Endothelial cell (in vitro differentiated cells): ENCODE measurements around the gene IGFBP5. TPM values are rescaled to one million over a fixed set of nuclear protein-coding genes. Genes with fewer than 3 reads are reported as not detected.

Experiments used
- DNase-seq: peaks from one replicate; pipeline ENCODE4 v3.0.0; 2021; ENCODE audit warnings: low spot score
- H3K27ac Mint-ChIP-seq: one replicate; pipeline ENCODE4 v1.8.0; 2021; ENCODE audit warnings: mixed read lengths, inconsistent platforms; ENCODE audit not compliant: unreplicated experiment
- H3K27me3 Mint-ChIP-seq: one replicate; pipeline ENCODE4 v1.8.0; 2021; ENCODE audit warnings: mild to moderate bottlenecking, moderate library complexity, mixed read lengths, inconsistent platforms; ENCODE audit not compliant: unreplicated experiment
- H3K36me3 Mint-ChIP-seq: one replicate; pipeline ENCODE4 v1.8.0; 2021; ENCODE audit warnings: mild to moderate bottlenecking, low read depth, mixed read lengths, inconsistent platforms; ENCODE audit not compliant: unreplicated experiment
- H3K4me1 Mint-ChIP-seq: one replicate; pipeline ENCODE4 v1.8.0; 2021; ENCODE audit warnings: mild to moderate bottlenecking, mixed read lengths, inconsistent platforms; ENCODE audit not compliant: unreplicated experiment
- H3K4me3 Mint-ChIP-seq: one replicate; pipeline ENCODE4 v1.8.0; 2021; ENCODE audit warnings: mild to moderate bottlenecking, mixed read lengths, inconsistent platforms; ENCODE audit not compliant: unreplicated experiment
- H3K9me3 Mint-ChIP-seq: one replicate; pipeline ENCODE4 v1.8.0; 2021; ENCODE audit warnings: mixed read lengths, inconsistent platforms; ENCODE audit not compliant: unreplicated experiment
- total RNA-seq: library from RNA; stranded (reverse); fragmentation: NEBNext Ultra II Directional; extraction: Animal tissue kit (Norgen Biotek cat#: 25700); gene quantifications from one replicate; pipeline ENCODE4 v1.2.1, GENCODE V29; 2021; ENCODE audit not compliant: unreplicated experiment
- TF ChIP-seq, protein P1 (sequence below): fragments of 200-600 bp; sonication (generic); IDR thresholded peaks from one replicate; pipeline ENCODE4 v1.5.0; 2021; ENCODE audit warnings: antibody characterized with exemption; ENCODE audit not compliant: unreplicated experiment

The IGFBP5 gene
- total RNA-seq, 1 donor from 2014 or later: 7.2 TPM

DNA sequence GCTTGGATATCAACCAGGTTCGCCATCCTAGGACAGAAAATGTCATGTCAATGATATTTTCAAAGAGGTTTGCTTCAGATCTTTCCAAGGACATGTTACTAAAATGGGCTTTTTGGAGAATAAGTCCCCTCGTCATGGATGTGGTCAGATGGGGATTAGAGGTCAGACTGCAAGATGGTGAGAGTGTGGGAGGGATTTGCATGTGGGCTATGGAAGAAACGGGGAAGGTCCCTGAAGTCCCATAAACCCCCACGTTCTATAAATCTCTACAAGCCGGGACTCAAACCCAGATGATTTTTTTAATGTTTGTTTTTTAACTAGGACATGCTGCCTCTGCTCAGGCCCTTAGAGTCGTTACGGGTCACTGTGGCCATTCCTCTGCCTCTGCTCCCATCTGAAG is 37.7 kb upstream of the IGFBP5 start:
- Mint-ChIP-seq H3K9me3 (no peaks in the 10 kb centered on the region), H3K36me3 (no peaks in the 10 kb centered on the region), H3K4me3 (no peak overlapping the region), H3K27me3 (peaks cover 3% of the 10 kb centered on the region), H3K27ac (no peak overlapping the region), H3K4me1 (no peaks in the 10 kb centered on the region)
- DNase-seq: no peak
- TF ChIP-seq, protein P1, sequence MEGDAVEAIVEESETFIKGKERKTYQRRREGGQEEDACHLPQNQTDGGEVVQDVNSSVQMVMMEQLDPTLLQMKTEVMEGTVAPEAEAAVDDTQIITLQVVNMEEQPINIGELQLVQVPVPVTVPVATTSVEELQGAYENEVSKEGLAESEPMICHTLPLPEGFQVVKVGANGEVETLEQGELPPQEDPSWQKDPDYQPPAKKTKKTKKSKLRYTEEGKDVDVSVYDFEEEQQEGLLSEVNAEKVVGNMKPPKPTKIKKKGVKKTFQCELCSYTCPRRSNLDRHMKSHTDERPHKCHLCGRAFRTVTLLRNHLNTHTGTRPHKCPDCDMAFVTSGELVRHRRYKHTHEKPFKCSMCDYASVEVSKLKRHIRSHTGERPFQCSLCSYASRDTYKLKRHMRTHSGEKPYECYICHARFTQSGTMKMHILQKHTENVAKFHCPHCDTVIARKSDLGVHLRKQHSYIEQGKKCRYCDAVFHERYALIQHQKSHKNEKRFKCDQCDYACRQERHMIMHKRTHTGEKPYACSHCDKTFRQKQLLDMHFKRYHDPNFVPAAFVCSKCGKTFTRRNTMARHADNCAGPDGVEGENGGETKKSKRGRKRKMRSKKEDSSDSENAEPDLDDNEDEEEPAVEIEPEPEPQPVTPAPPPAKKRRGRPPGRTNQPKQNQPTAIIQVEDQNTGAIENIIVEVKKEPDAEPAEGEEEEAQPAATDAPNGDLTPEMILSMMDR: no peak

DNA sequence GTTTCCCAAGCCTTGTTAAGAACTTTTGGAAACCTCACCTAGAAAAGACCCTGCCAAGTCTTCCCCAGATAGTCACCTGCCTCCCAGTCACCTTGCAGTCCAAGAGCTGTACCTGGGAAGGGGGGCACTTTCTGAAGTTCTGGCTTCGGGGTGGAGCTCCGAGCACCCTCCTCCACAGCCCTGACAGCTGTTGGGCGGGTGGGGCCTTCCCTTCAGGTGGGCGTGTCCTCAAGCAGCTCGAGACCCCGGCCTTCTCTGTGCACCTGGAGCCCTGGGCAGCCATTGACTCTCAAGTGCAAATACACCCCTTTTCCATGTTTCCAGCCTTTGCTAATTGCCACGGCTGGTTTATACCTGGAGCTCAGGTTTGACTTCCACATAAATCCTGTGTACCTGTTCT is 37.0 kb upstream of the IGFBP5 start:
- Mint-ChIP-seq H3K9me3 (no peaks in the 10 kb centered on the region), H3K27ac (no peak overlapping the region), H3K4me1 (no peaks in the 10 kb centered on the region), H3K27me3 (peaks cover 3% of the 10 kb centered on the region), H3K4me3 (no peak overlapping the region), H3K36me3 (no peaks in the 10 kb centered on the region)
- DNase-seq: no peak
- TF ChIP-seq, protein P1: no peak

DNA sequence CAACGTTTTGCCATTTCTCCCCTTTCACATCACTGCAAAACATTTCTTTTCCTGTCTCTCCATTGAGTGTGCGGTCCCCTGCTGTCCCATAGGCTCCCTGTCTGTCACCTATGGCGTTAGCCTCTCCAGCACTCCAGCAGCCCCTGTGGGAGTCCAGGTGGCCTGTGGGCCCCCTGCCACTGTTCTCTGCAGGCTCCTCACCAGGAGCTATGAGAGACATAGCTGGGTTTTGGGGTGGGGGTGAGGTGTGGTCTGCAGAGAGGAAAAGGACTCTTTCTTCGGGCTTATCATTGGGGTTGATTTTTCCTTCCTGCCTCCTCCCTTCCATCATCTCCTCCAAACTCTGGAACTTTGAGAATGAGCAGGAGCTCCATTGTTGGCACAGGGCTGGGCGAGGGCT is 36.1 kb upstream of the IGFBP5 start:
- DNase-seq: no peak
- peaks cover 3% of the 10 kb centered on the region for H3K27me3 Mint-ChIP-seq
- no peak overlapping the region for H3K4me3 Mint-ChIP-seq
- TF ChIP-seq, protein P1: no peak
- H3K27ac Mint-ChIP-seq: no peak overlapping the region
- H3K36me3 Mint-ChIP-seq: no peaks in the 10 kb centered on the region
- no peaks in the 10 kb centered on the region for H3K9me3 Mint-ChIP-seq
- H3K4me1 Mint-ChIP-seq: no peaks in the 10 kb centered on the region

DNA sequence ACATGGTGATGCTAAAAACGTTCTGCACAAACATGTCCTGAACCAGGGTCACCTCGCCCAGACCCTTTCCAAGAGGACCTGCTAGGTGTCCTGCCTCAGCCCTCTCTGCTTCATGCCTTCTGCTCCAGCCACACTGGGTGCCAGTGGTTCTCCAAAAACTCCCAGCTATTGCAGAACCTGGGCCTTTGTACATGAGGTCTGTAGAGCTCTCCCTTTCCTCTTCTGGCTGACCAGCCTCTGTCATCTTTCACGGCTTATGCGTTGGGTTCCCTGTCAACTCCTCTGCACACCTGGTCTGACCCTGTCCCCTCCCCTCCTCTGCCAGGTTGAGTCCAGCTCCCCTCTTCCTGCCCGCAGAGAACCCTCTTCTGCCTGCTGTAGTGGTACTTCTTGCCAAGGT is 35.5 kb upstream of the IGFBP5 start:
- TF ChIP-seq, protein P1: no peak
- Mint-ChIP-seq H3K9me3 (no peaks in the 10 kb centered on the region), H3K27me3 (peaks cover 3% of the 10 kb centered on the region), H3K27ac (no peak overlapping the region), H3K36me3 (no peaks in the 10 kb centered on the region), H3K4me1 (no peaks in the 10 kb centered on the region), H3K4me3 (no peak overlapping the region)
- DNase-seq: no peak

DNA sequence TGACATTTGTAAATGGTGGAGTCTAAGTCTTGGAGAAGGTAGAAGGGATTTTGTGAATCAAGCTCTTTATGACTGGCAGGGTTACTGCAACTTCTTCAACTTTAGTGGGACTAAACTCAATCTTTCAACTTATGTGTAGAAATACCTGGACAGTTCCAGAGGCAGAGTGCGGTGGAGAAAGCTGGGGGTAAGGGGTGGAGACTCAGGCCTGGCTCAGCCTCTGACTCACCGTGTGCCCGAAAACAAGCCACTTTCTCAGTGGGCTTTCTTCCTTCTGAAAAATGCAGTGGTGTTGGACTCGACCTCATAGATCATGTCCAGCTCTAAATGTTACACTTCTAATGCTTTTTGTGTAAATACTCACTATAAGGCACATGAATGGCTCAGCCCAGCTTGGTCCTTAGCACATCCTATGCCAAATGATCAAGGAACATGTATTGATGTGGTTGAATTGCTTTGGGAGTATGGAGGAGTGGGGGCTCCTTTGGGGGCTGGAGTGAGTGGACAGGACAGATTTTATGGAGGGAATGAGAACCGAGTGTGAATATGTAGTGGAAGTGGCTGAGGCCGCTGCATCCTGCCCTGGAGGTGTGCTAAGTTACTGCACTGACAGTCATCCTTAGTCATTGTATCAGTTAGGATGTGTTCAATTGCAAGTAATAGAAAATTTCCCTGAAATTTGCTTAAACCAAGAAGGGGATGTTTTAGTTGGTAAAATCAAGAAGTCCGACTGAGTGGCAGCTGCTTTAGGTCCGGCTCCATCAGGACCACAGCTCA is 32.2 kb upstream of the IGFBP5 start:
- Mint-ChIP-seq H3K9me3 (no peaks in the 10 kb centered on the region), H3K27ac (no peak overlapping the region), H3K27me3 (peaks cover 6% of the 10 kb centered on the region), H3K36me3 (no peaks in the 10 kb centered on the region), H3K4me3 (no peak overlapping the region), H3K4me1 (peaks cover 7% of the 10 kb centered on the region)
- TF ChIP-seq, protein P1: no peak
- DNase-seq: no peak
